ENCODE results near the gene RALGPS2.

GRCh38 chr1:178844436-178844835, 119.4 kb downstream of the RALGPS2 start:
- TF ChIP-seq CTCF (IDR thresholded peaks at IDR 0.05 in 8 of 11, conservative IDR thresholded peaks at IDR 0.05 in 3 of 11) (no peak), POLR2AphosphoS5 (IDR thresholded peaks at IDR 0.05) (no peak)

All from spleen (tissue), 7 donors.